Measurements from ENCODE around the gene CIZ1.

Gene CIZ1

GRCh38 chr9:128205296-128205944 is 14.0 kb upstream of the CIZ1 start:
- peaks cover 6% of the 10 kb centered on the region for H3K79me1 ChIP-seq (ENCODE audit: low read length)
- no peak for DNase-seq
- no peak overlapping the region for H3K4ac ChIP-seq (ENCODE audit: low read depth, low read length)
- H3K36me3 ChIP-seq (ENCODE audit: control insufficient read depth in 1 of 2, insufficient read depth in 2 of 2, low read length in 2 of 2): no peaks in the 10 kb centered on the region
- no peak overlapping the region for H3K4me2 ChIP-seq (ENCODE audit: low read length)
- H3K14ac ChIP-seq (ENCODE audit: low read length): no peak overlapping the region
- H3K23ac ChIP-seq (ENCODE audit: low read length): no peak overlapping the region
- no peaks in the 10 kb centered on the region for H3K9me3 ChIP-seq (ENCODE audit: insufficient read depth, low read depth, low read length)
- H3K18ac ChIP-seq (ENCODE audit: low read length): no peak overlapping the region
- no peak overlapping the region for H2BK120ac ChIP-seq (ENCODE audit: insufficient read depth, low read length, poor library complexity)
- H4K8ac ChIP-seq (ENCODE audit: low read depth, low read length): no peak overlapping the region
- peaks cover 8% of the 10 kb centered on the region for H3K27me3 ChIP-seq (ENCODE audit: insufficient read depth, low read length)
- H3K9ac ChIP-seq (ENCODE audit: low read length): no peak overlapping the region
- H4K91ac ChIP-seq (ENCODE audit: low read depth, low read length): no peak overlapping the region
- peaks cover 8 to 11% of the 10 kb centered on the region in 2 experiments for H3K4me1 ChIP-seq (ENCODE audit: control insufficient read depth in 1 of 2, insufficient read depth in 2 of 2, low read length in 2 of 2)
- no peak overlapping the region for H3K27ac ChIP-seq (ENCODE audit: low read depth, low read length)
- no peak overlapping the region for H2BK12ac ChIP-seq (ENCODE audit: low read length)
- H2AFZ ChIP-seq (ENCODE audit: insufficient read depth, low read length, poor library complexity): no peak overlapping the region
- WGBS (ENCODE audit: extremely low coverage, insufficient coverage, insufficient read length): no CpG with 5 or more reads among the region's 16 CpGs
- no peak overlapping the region for H2AK5ac ChIP-seq (ENCODE audit: low read length)
- H3K4me3 ChIP-seq (ENCODE audit: low read depth, low read length): peak overlapping the region; percentile 30
- H4K12ac ChIP-seq (ENCODE audit: low read depth, low read length): no peak overlapping the region
- H3K79me2 ChIP-seq (ENCODE audit: control insufficient read depth, insufficient read depth, low read length, poor library complexity): peaks cover 2% of the 10 kb centered on the region
- no peak overlapping the region for H2BK5ac ChIP-seq (ENCODE audit: low read depth, low read length, poor library complexity)

GRCh38 chr9:128204858-128205257 is 13.5 kb upstream of the CIZ1 start:
- no peak for DNase-seq
- no peak overlapping the region for H2AK5ac ChIP-seq (ENCODE audit: low read length)
- no peaks in the 10 kb centered on the region for H3K36me3 ChIP-seq (ENCODE audit: control insufficient read depth in 1 of 2, insufficient read depth in 2 of 2, low read length in 2 of 2)
- no peak overlapping the region for H2BK12ac ChIP-seq (ENCODE audit: low read length)
- H3K79me2 ChIP-seq (ENCODE audit: control insufficient read depth, insufficient read depth, low read length, poor library complexity): peaks cover 2% of the 10 kb centered on the region
- peaks cover 6% of the 10 kb centered on the region for H3K79me1 ChIP-seq (ENCODE audit: low read length)
- no peak overlapping the region for H3K23ac ChIP-seq (ENCODE audit: low read length)
- no peak overlapping the region for H3K18ac ChIP-seq (ENCODE audit: low read length)
- H3K27ac ChIP-seq (ENCODE audit: low read depth, low read length): no peak overlapping the region
- H3K4me3 ChIP-seq (ENCODE audit: low read depth, low read length): no peak overlapping the region
- H2AFZ ChIP-seq (ENCODE audit: insufficient read depth, low read length, poor library complexity): no peak overlapping the region
- no peaks in the 10 kb centered on the region for H3K9me3 ChIP-seq (ENCODE audit: insufficient read depth, low read depth, low read length)
- H2BK120ac ChIP-seq (ENCODE audit: insufficient read depth, low read length, poor library complexity): no peak overlapping the region
- H3K9ac ChIP-seq (ENCODE audit: low read length): no peak overlapping the region
- H3K14ac ChIP-seq (ENCODE audit: low read length): no peak overlapping the region
- no peak overlapping the region for H2BK5ac ChIP-seq (ENCODE audit: low read depth, low read length, poor library complexity)
- WGBS (ENCODE audit: extremely low coverage, insufficient coverage, insufficient read length): no CpG with 5 or more reads among the region's 7 CpGs
- H3K4me1 ChIP-seq (ENCODE audit: control insufficient read depth in 1 of 2, insufficient read depth in 2 of 2, low read length in 2 of 2): peaks cover 8 to 11% of the 10 kb centered on the region in 2 experiments
- H4K91ac ChIP-seq (ENCODE audit: low read depth, low read length): no peak overlapping the region
- no peak overlapping the region for H3K4ac ChIP-seq (ENCODE audit: low read depth, low read length)
- H3K27me3 ChIP-seq (ENCODE audit: insufficient read depth, low read length): peaks cover 8% of the 10 kb centered on the region
- no peak overlapping the region for H4K12ac ChIP-seq (ENCODE audit: low read depth, low read length)
- no peak overlapping the region for H3K4me2 ChIP-seq (ENCODE audit: low read length)
- H4K8ac ChIP-seq (ENCODE audit: low read depth, low read length): no peak overlapping the region

DNA sequence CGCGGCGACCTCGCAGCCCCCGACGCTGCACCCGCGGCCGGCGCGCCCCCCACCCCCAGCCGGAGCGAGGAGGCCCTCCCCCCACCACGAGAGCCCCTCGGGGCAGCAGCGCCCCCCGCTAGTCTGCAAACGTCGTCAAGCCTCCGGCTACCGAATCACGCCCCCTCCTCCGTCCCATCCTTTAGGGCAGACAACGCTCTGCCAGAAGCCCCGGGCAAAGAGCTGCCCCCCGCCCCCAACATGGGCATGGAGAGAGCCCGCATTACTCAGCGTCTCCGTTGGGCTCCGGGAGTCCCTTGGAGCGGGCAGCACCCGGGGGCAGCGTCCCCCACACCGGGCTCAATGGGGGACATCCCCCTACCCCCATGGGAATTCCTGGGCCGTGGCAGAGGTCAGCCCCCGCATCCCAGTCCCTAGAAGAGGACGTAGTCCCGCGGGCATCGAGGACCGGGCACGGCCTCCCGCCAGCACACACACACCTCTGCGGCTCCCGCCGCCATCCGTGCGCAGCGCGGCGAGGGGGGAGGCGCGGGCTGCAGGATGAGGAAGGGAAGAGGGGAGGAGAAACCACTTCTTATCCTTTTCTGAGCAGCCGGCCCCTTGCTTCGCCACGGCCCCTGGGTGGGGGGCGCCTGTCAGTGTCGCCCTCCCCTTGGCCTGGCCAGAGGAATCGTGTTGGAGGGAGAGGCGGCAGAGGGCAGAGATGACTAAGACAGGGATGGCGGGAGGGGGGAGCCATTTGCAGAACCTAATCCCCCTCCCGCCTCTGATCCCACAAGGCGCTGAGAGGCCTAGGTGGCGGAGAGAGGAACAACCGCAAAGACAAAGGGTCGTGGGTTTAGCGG is 12.6 kb upstream of the CIZ1 start:
- Histone ChIP-seq H3K79me1 (ENCODE audit: low read length) (peaks cover 6% of the 10 kb centered on the region), H3K9ac (ENCODE audit: low read length) (no peak overlapping the region), H4K12ac (ENCODE audit: low read depth, low read length) (no peak overlapping the region), H3K36me3 (ENCODE audit: control insufficient read depth in 1 of 2, insufficient read depth in 2 of 2, low read length in 2 of 2) (no peaks in the 10 kb centered on the region), H2BK120ac (ENCODE audit: insufficient read depth, low read length, poor library complexity) (no peak overlapping the region), H3K23ac (ENCODE audit: low read length) (no peak overlapping the region), H3K79me2 (ENCODE audit: control insufficient read depth, insufficient read depth, low read length, poor library complexity) (peaks cover 2% of the 10 kb centered on the region), H3K4me3 (ENCODE audit: low read depth, low read length) (peak overlapping the region; percentile 76), H3K27me3 (ENCODE audit: insufficient read depth, low read length) (peaks cover 8% of the 10 kb centered on the region), H3K27ac (ENCODE audit: low read depth, low read length) (no peak overlapping the region), H3K4ac (ENCODE audit: low read depth, low read length) (peak overlapping the region; percentile 2), H3K9me3 (ENCODE audit: insufficient read depth, low read depth, low read length) (no peaks in the 10 kb centered on the region), H2BK5ac (ENCODE audit: low read depth, low read length, poor library complexity) (no peak overlapping the region), H4K91ac (ENCODE audit: low read depth, low read length) (peak overlapping the region; percentile 22), H4K8ac (ENCODE audit: low read depth, low read length) (peak overlapping the region; percentile 34), H3K4me2 (ENCODE audit: low read length) (peak overlapping the region; percentile 96), H3K4me1 (ENCODE audit: control insufficient read depth in 1 of 2, insufficient read depth in 2 of 2, low read length in 2 of 2) (peaks cover 8 to 11% of the 10 kb centered on the region in 2 experiments), H3K18ac (ENCODE audit: low read length) (peak overlapping the region; percentile 71), H3K14ac (ENCODE audit: low read length) (no peak overlapping the region), H2AFZ (ENCODE audit: insufficient read depth, low read length, poor library complexity) (peak overlapping the region; percentile 69), H2BK12ac (ENCODE audit: low read length) (no peak overlapping the region), H2AK5ac (ENCODE audit: low read length) (no peak overlapping the region)
- DNase-seq: no peak
- no CpG with 5 or more reads among the region's 67 CpGs for WGBS (ENCODE audit: extremely low coverage, insufficient coverage, insufficient read length)

- H2AK5ac ChIP-seq (ENCODE audit: low read length): no peak within 1 kb of the TSS
- H4K91ac ChIP-seq (ENCODE audit: low read depth, low read length): peak within 1 kb of the TSS; percentile 29
- H2BK12ac ChIP-seq (ENCODE audit: low read length): no peak within 1 kb of the TSS
- WGBS (ENCODE audit: extremely low coverage, insufficient coverage, insufficient read length): no CpG with 5 or more reads among the region's 72 CpGs
- H3K79me2 ChIP-seq (ENCODE audit: control insufficient read depth, insufficient read depth, low read length, poor library complexity): peaks cover 2% of the 10 kb centered on the region
- peak within 1 kb of the TSS; percentile 96 for H3K4me2 ChIP-seq (ENCODE audit: low read length)
- peaks cover 8 to 11% of the 10 kb centered on the region in 2 experiments for H3K4me1 ChIP-seq (ENCODE audit: control insufficient read depth in 1 of 2, insufficient read depth in 2 of 2, low read length in 2 of 2)
- H3K27ac ChIP-seq (ENCODE audit: low read depth, low read length): no peak within 1 kb of the TSS
- no peak within 1 kb of the TSS for H2BK120ac ChIP-seq (ENCODE audit: insufficient read depth, low read length, poor library complexity)
- H3K36me3 ChIP-seq (ENCODE audit: control insufficient read depth in 1 of 2, insufficient read depth in 2 of 2, low read length in 2 of 2): no peaks in the 10 kb centered on the region
- H3K18ac ChIP-seq (ENCODE audit: low read length): peak within 1 kb of the TSS; percentile 75
- H3K14ac ChIP-seq (ENCODE audit: low read length): peak within 1 kb of the TSS; percentile 35
- peaks cover 6% of the 10 kb centered on the region for H3K79me1 ChIP-seq (ENCODE audit: low read length)
- H4K12ac ChIP-seq (ENCODE audit: low read depth, low read length): no peak within 1 kb of the TSS
- no peak within 1 kb of the TSS for H3K23ac ChIP-seq (ENCODE audit: low read length)
- H3K4ac ChIP-seq (ENCODE audit: low read depth, low read length): peak within 1 kb of the TSS; percentile 2
- DNase-seq: peak; percentile 43 to 80
- peak within 1 kb of the TSS; percentile 69 for H2AFZ ChIP-seq (ENCODE audit: insufficient read depth, low read length, poor library complexity)
- peak within 1 kb of the TSS; percentile 76 for H3K4me3 ChIP-seq (ENCODE audit: low read depth, low read length)
- H3K9me3 ChIP-seq (ENCODE audit: insufficient read depth, low read depth, low read length): no peaks in the 10 kb centered on the region
- H4K8ac ChIP-seq (ENCODE audit: low read depth, low read length): peak within 1 kb of the TSS; percentile 51
- H3K27me3 ChIP-seq (ENCODE audit: insufficient read depth, low read length): peaks cover 8% of the 10 kb centered on the region
- H3K9ac ChIP-seq (ENCODE audit: low read length): peak within 1 kb of the TSS; percentile 28
- H2BK5ac ChIP-seq (ENCODE audit: low read depth, low read length, poor library complexity): no peak within 1 kb of the TSS
Observed at GRCh38 chr9:128203024-128203706, 11.8 kb upstream of the CIZ1 start, which contains the start of gene DNM1. DNM1 (plus strand) TSS chr9:128203379; CDS start chr9:128203471, 92 bp downstream.
